OCI-LY1 (cell line): ENCODE results near the gene PRPS2.

ENCODE experiments used
- H2AFZ ChIP-seq: fragments of 200-600 bp; sonication (generic), shearing (Covaris generic); 2 replicates; pipeline ENCODE4 v1.6.0; 2014; ENCODE audit warnings: antibody characterized with exemption, mild to moderate bottlenecking, low read length
- H3F3A ChIP-seq: fragments of 200-600 bp; sonication (generic), shearing (Covaris generic); 2 replicates; pipeline ENCODE4 v1.6.0; 2014; ENCODE audit warnings: mild to moderate bottlenecking, antibody characterized with exemption, low read length, moderate library complexity; ENCODE audit not compliant: insufficient read depth
- H3K27ac ChIP-seq: fragments of 200-600 bp; sonication (generic); 2 replicates; pipeline ENCODE4 v1.5.1; 2014; ENCODE audit warnings: low read length, mixed run types, mild to moderate bottlenecking, low read depth; ENCODE audit not compliant: poor library complexity, severe bottlenecking
- H3K27me3 ChIP-seq: fragments of 200-600 bp; sonication (generic); 2 replicates; pipeline ENCODE4 v1.6.0; 2014; ENCODE audit warnings: antibody characterized with exemption, mild to moderate bottlenecking, low read length, moderate library complexity; ENCODE audit not compliant: insufficient read depth
- H3K36me3 ChIP-seq: fragments of 200-600 bp; sonication (generic); 2 replicates; pipeline ENCODE4 v1.6.1; 2014; ENCODE audit warnings: mild to moderate bottlenecking, antibody characterized with exemption, low read length, moderate library complexity, mixed read lengths; ENCODE audit not compliant: insufficient read depth
- H3K4me1 ChIP-seq: fragments of 200-600 bp; sonication (generic); 2 replicates; pipeline ENCODE4 v1.5.1; 2014; ENCODE audit warnings: mild to moderate bottlenecking, low read length, moderate library complexity; ENCODE audit not compliant: insufficient read depth, severe bottlenecking
- H3K4me2 ChIP-seq: fragments of 200-600 bp; sonication (generic), shearing (Covaris generic); 2 replicates; pipeline ENCODE4 v1.6.1; 2014; ENCODE audit warnings: low read length
- H3K4me3 ChIP-seq: fragments of 200-600 bp; sonication (generic); 2 replicates; pipeline ENCODE4 v1.5.1; 2014; ENCODE audit warnings: low read length, low read depth, mild to moderate bottlenecking, mixed read lengths; ENCODE audit not compliant: poor library complexity, severe bottlenecking
- H3K79me2 ChIP-seq: fragments of 200-600 bp; shearing (Covaris generic); 2 replicates; pipeline ENCODE4 v1.6.1; 2016; ENCODE audit warnings: mixed run types, low read length, mixed read lengths; ENCODE audit not compliant: insufficient read depth
- H3K9ac ChIP-seq: fragments of 200-600 bp; sonication (generic), shearing (Covaris generic); 2 replicates; pipeline ENCODE4 v1.6.1; 2014; ENCODE audit warnings: mild to moderate bottlenecking, low read length, mixed read lengths
- H3K9me2 ChIP-seq: fragments of 200-600 bp; sonication (generic), shearing (Covaris generic); 2 replicates; pipeline ENCODE4 v1.6.1; 2014; ENCODE audit warnings: low read depth, mild to moderate bottlenecking, low read length, mixed read lengths
- H3K9me3 ChIP-seq: fragments of 200-600 bp; shearing (Covaris generic); 2 replicates; pipeline ENCODE4 v1.6.1; 2014; ENCODE audit warnings: low read length, mixed read lengths
- H4K20me1 ChIP-seq: fragments of 200-600 bp; sonication (generic), shearing (Covaris generic); 2 replicates; pipeline ENCODE4 v1.6.0; 2016; ENCODE audit warnings: mild to moderate bottlenecking, low read length; ENCODE audit not compliant: insufficient read depth
- EZH2 ChIP-seq: fragments of 200-600 bp; sonication (generic), shearing (Covaris generic); IDR thresholded peaks from 2 replicates; pipeline ENCODE4 v1.8.0; 2017; ENCODE audit warnings: borderline replicate concordance, mixed run types, mild to moderate bottlenecking, antibody characterized with exemption, low read length, moderate library complexity, mixed read lengths
- TF ChIP-seq, protein P1 (sequence below): fragments of 200-600 bp; sonication (generic), shearing (Covaris generic); IDR thresholded peaks from 2 replicates; pipeline ENCODE4 v1.5.1; 2017; ENCODE audit warnings: mild to moderate bottlenecking, antibody characterized with exemption, low read length, moderate library complexity, mixed read lengths

The PRPS2 gene

DNA sequence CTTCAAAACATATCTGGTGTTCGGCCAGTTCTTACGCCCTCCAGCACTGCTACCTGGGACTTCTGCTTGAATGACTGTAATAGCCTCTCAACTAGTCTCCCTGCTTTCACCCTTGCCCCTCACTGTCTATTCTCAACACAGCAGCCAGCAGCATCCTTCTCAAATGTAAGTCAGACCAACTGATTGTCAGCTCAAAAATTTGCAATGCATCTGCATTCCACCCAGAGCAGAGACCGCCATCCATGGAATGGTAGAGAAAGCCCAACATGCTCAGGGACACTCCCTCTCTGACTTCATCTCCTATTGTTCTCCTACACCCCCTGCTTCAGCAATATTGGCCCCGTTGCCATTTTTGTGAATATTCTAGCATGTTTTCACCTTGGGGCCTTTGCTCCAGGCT is 81.5 kb downstream of the PRPS2 start:
- H3K27me3 ChIP-seq: no peaks in the 10 kb centered on the region
- H4K20me1 ChIP-seq: no peaks in the 10 kb centered on the region
- no peak overlapping the region for H3K4me2 ChIP-seq
- no peak overlapping the region for H3K27ac ChIP-seq
- no peak overlapping the region for H2AFZ ChIP-seq
- TF ChIP-seq, protein P1, sequence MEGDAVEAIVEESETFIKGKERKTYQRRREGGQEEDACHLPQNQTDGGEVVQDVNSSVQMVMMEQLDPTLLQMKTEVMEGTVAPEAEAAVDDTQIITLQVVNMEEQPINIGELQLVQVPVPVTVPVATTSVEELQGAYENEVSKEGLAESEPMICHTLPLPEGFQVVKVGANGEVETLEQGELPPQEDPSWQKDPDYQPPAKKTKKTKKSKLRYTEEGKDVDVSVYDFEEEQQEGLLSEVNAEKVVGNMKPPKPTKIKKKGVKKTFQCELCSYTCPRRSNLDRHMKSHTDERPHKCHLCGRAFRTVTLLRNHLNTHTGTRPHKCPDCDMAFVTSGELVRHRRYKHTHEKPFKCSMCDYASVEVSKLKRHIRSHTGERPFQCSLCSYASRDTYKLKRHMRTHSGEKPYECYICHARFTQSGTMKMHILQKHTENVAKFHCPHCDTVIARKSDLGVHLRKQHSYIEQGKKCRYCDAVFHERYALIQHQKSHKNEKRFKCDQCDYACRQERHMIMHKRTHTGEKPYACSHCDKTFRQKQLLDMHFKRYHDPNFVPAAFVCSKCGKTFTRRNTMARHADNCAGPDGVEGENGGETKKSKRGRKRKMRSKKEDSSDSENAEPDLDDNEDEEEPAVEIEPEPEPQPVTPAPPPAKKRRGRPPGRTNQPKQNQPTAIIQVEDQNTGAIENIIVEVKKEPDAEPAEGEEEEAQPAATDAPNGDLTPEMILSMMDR: no peak
- TF ChIP-seq EZH2: no peak
- no peaks in the 10 kb centered on the region for H3F3A ChIP-seq
- no peaks in the 10 kb centered on the region for H3K9me2 ChIP-seq
- H3K9ac ChIP-seq: no peak overlapping the region
- peaks cover 27% of the 10 kb centered on the region for H3K4me1 ChIP-seq
- no peaks in the 10 kb centered on the region for H3K9me3 ChIP-seq
- H3K4me3 ChIP-seq: no peak overlapping the region
- no peaks in the 10 kb centered on the region for H3K36me3 ChIP-seq
- H3K79me2 ChIP-seq: no peaks in the 10 kb centered on the region
